Left renal cortex interstitium (tissue), 4 donors: ENCODE results near the gene ATP6V0B. TPM values are rescaled to one million over a fixed set of nuclear protein-coding genes. Genes with fewer than 3 reads are reported as not detected.

ENCODE experiments used
- DNase-seq, 4 donors: peaks; one replicate each; pipeline ENCODE4 v3.0.0-alpha.2; 2013; ENCODE audit warnings: low read depth in 4 of 4, low spot score in 2 of 4, missing footprints in 1 of 4
- polyA plus RNA-seq, 4 donors: library from polyadenylated mRNA; unstranded; fragments of 120-200 nt; gene quantifications; one replicate each; pipeline ENCODE4 v1.2.1, GENCODE V29; 2013; ENCODE audit not compliant: insufficient read length in 4 of 4

The ATP6V0B gene
- polyA plus RNA-seq, 4 donors = 146 to 165 (median 151) TPM

GRCh38 chr1:43997295-43997999, 22.7 kb downstream of the ATP6V0B start:
- DNase-seq = no peak

GRCh38 chr1:43998000-43998378, 23.2 kb downstream of the ATP6V0B start:
- no peak for DNase-seq

- no peak for DNase-seq
Measured at GRCh38 chr1:43999455-43999854, 24.7 kb downstream of the ATP6V0B start.

GRCh38 chr1:44000122-44000665, 25.4 kb downstream of the ATP6V0B start:
- DNase-seq = no peak

- no peak for DNase-seq
Measured at GRCh38 chr1:44002165-44002564, 27.4 kb downstream of the ATP6V0B start.

GRCh38 chr1:44002606-44003157, 27.9 kb downstream of the ATP6V0B start:
- DNase-seq = no peak

GRCh38 chr1:44008259-44008658, 33.5 kb downstream of the ATP6V0B start:
- no peak for DNase-seq

- DNase-seq = no peak
Measured at GRCh38 chr1:44010935-44011471, 36.2 kb downstream of the ATP6V0B start.

GRCh38 chr1:44012404-44012803, 37.6 kb downstream of the ATP6V0B start:
- DNase-seq = no peak

GRCh38 chr1:44012941-44013609, 38.3 kb downstream of the ATP6V0B start:
- no peak for DNase-seq

GRCh38 chr1:44013949-44014348, 39.2 kb downstream of the ATP6V0B start:
- DNase-seq = no peak

- no peak for DNase-seq
Measured at GRCh38 chr1:44014365-44015104, 39.8 kb downstream of the ATP6V0B start.

- no peak for DNase-seq
Measured at GRCh38 chr1:44015206-44015605, 40.4 kb downstream of the ATP6V0B start.

GRCh38 chr1:44016041-44016889, 41.5 kb downstream of the ATP6V0B start:
- DNase-seq = no peak

- DNase-seq = no peak
Measured at GRCh38 chr1:44016890-44017400, 42.2 kb downstream of the ATP6V0B start.

- no peak for DNase-seq
Measured at GRCh38 chr1:44019466-44019948, 44.7 kb downstream of the ATP6V0B start.

GRCh38 chr1:44020464-44020863, 45.7 kb downstream of the ATP6V0B start:
- DNase-seq = no peak

- no peak for DNase-seq
Measured at GRCh38 chr1:44021156-44021555, 46.4 kb downstream of the ATP6V0B start.

- no peak for DNase-seq
Measured at GRCh38 chr1:44021581-44022321, 47.0 kb downstream of the ATP6V0B start.
